Astrocyte of the spinal cord (primary cell): ENCODE measurements around the gene GALNT10.

Experiments used
- DNase-seq: peaks from one replicate; pipeline ENCODE4 v3.0.0; 2011; ENCODE audit warnings: low read depth, low spot score
- H3K4me3 ChIP-seq: 2 replicates; pipeline ENCODE4 v1.5.1; 2011; ENCODE audit warnings: low read depth, mild to moderate bottlenecking, low read length, moderate library complexity
- CTCF ChIP-seq: IDR thresholded peaks from 2 replicates; pipeline ENCODE4 v1.5.1; 2012; ENCODE audit warnings: low read depth, mild to moderate bottlenecking, low read length, inconsistent platforms
- in situ Hi-C: cut with HindIII; loops from 2 replicates; pipeline ENCODE4 v1.10.0; 2017; ENCODE audit warnings: low sequenced_read_pairs

Gene GALNT10

GRCh38 chr5:154275566-154275965, 85.0 kb downstream of the GALNT10 start:
- H3K4me3 ChIP-seq: no peak overlapping the region
- in situ Hi-C loops: no loop called here
- DNase-seq: no peak
- TF ChIP-seq CTCF: no peak

- TF ChIP-seq CTCF: no peak
- H3K4me3 ChIP-seq: no peak overlapping the region
- in situ Hi-C loops: no loop called here
- DNase-seq: no peak
Observed at GRCh38 chr5:154276261-154276972, 85.9 kb downstream of the GALNT10 start.

- in situ Hi-C loops: no loop called here
- peak; percentile 93 for DNase-seq
Observed at GRCh38 chr5:154276973-154277331, 86.4 kb downstream of the GALNT10 start.

GRCh38 chr5:154277499-154277898, 87.0 kb downstream of the GALNT10 start:
- TF ChIP-seq CTCF: no peak
- H3K4me3 ChIP-seq: no peak overlapping the region
- DNase-seq: no peak
- in situ Hi-C loops: no loop called here

More at GRCh38 chr5:154276973-154277331, 86.4 kb downstream of the GALNT10 start:
- no peak for TF ChIP-seq CTCF
- H3K4me3 ChIP-seq: no peak overlapping the region

GRCh38 chr5:154278186-154278585, 87.7 kb downstream of the GALNT10 start:
- peak; percentile 25 for DNase-seq
- no peak for TF ChIP-seq CTCF
- in situ Hi-C loops: no loop called here
- H3K4me3 ChIP-seq: no peak overlapping the region

- TF ChIP-seq CTCF: no peak
- in situ Hi-C loops: no loop called here
- DNase-seq: peak; percentile 39
- no peak overlapping the region for H3K4me3 ChIP-seq
Observed at GRCh38 chr5:154278908-154279307, 88.4 kb downstream of the GALNT10 start.
